Activated CD8-positive, alpha-beta memory T cell treated with anti-CD3 and anti-CD28 coated beads, Interleukin-2, amount 10 ng/mL, durations not matched to agents 7 days and 5 days (primary cell): Measurements from ENCODE around the gene CXXC5. TPM values are rescaled to one million over a fixed set of nuclear protein-coding genes. Genes with fewer than 3 reads are reported as not detected.

ENCODE experiments used
- total RNA-seq, 2 experiments: library from RNA; stranded (reverse); gene quantifications; one replicate each; pipeline ENCODE4 v1.2.3, GENCODE V29; 2021

Gene CXXC5
- total RNA-seq, 2 experiments from 2014 or later, result 1.8 to 4.1 TPM

Other genes with a start within 250 kb of the CXXC5 start
- gene SPATA24, start 244.3 kb upstream of the CXXC5 start, total RNA-seq, result 1 to 10 TPM; 5.8 to 6.2 TPM
- gene DNAJC18, start 208.8 kb upstream of the CXXC5 start, total RNA-seq, result 10 to 100 TPM in 1 of 2 experiments, 1 to 10 TPM in 1; 9.2 to 25.7 TPM
- under 1 TPM; 0.28 to 0.29 TPM for gene ECSCR, start 185.6 kb upstream of the CXXC5 start, total RNA-seq
- gene SMIM33, start 177.3 kb upstream of the CXXC5 start, total RNA-seq, result under 1 TPM; 0.07 to 0.26 TPM
- 100 to 1,000 TPM; 103 to 115 TPM for gene STING1, start 165.6 kb upstream of the CXXC5 start, total RNA-seq
- 100 to 1,000 TPM; 201 to 244 TPM for gene UBE2D2, start 87.0 kb upstream of the CXXC5 start, total RNA-seq
- gene PSD2, start 147.5 kb downstream of the CXXC5 start, total RNA-seq, result not detected